Neural cell (in vitro differentiated cells): Measurements from ENCODE around the gene ME2. TPM values are rescaled to one million over a fixed set of nuclear protein-coding genes. Genes with fewer than 3 reads are reported as not detected.
"Not testable (repeated sequence)": the region's sequence is repeated elsewhere in the genome, so short reads cannot be mapped to it uniquely, and the experiment has no call there.

ENCODE experiments used
- H2AFZ ChIP-seq: fragments of 200-600, 300-800 bp; sonication (generic), shearing (Covaris generic); 2 replicates; pipeline ENCODE4 v1.6.0; 2014; ENCODE audit warnings: low read depth, mild to moderate bottlenecking, antibody characterized with exemption, low read length, moderate library complexity
- H3F3A ChIP-seq: fragments of 200-600 bp; shearing (Covaris generic); 2 replicates; pipeline ENCODE4 v1.6.1; 2016; ENCODE audit warnings: mild to moderate bottlenecking, moderate library complexity, mixed read lengths, antibody characterized with exemption, low read length; ENCODE audit not compliant: insufficient read depth, poor library complexity, severe bottlenecking
- H3K27ac ChIP-seq: fragments of 200-600, 300-800 bp; sonication (generic), shearing (Covaris generic); 2 replicates; pipeline ENCODE4 v1.5.1; 2014; ENCODE audit warnings: mild to moderate bottlenecking, low read length, moderate library complexity
- H3K27me3 ChIP-seq: fragments of 300-800, 200-600 bp; sonication (generic), shearing (Covaris generic); 2 replicates; pipeline ENCODE4 v1.6.0; 2014; ENCODE audit warnings: mild to moderate bottlenecking, low read depth, low read length, moderate library complexity; ENCODE audit not compliant: insufficient read depth
- H3K36me3 ChIP-seq: fragments of 300-800, 200-600 bp; sonication (generic), shearing (Covaris generic); 2 replicates; pipeline ENCODE4 v1.5.1; 2014; ENCODE audit warnings: mild to moderate bottlenecking, antibody characterized with exemption, low read length, moderate library complexity; ENCODE audit not compliant: insufficient read depth
- H3K4me2 ChIP-seq: fragments of 300-800, 200-600 bp; sonication (generic), shearing (Covaris generic); 2 replicates; pipeline ENCODE4 v1.6.0; 2014; ENCODE audit warnings: mild to moderate bottlenecking, low read length
- H3K4me3 ChIP-seq: fragments of 300-800, 200-600 bp; sonication (generic), shearing (Covaris generic); 2 replicates; pipeline ENCODE4 v1.5.1; 2014; ENCODE audit warnings: mild to moderate bottlenecking, low read length, moderate library complexity
- H3K79me2 ChIP-seq: fragments of 200-600 bp; shearing (Covaris generic); replicated peaks from 2 replicates; pipeline ENCODE4 v1.6.0; 2014; ENCODE audit warnings: mild to moderate bottlenecking, low read length, moderate library complexity; ENCODE audit not compliant: insufficient read depth
- H3K9ac ChIP-seq: fragments of 300-800, 200-600 bp; sonication (generic), shearing (Covaris generic); 2 replicates; pipeline ENCODE4 v1.6.1; 2016; ENCODE audit warnings: mild to moderate bottlenecking, low read length, mixed read lengths
- H3K9me2 ChIP-seq: fragments of 200-600 bp; shearing (Covaris generic); 2 replicates; pipeline ENCODE4 v1.6.1; 2016; ENCODE audit warnings: mild to moderate bottlenecking, low read length, mixed read lengths; ENCODE audit not compliant: insufficient read depth
- H3K9me3 ChIP-seq: fragments of 200-600, 300-800 bp; sonication (generic), shearing (Covaris generic); 2 replicates; pipeline ENCODE4 v1.6.1; 2016; ENCODE audit warnings: mild to moderate bottlenecking, mixed run types, low read length, moderate library complexity, mixed read lengths
- H4K20me1 ChIP-seq: fragments of 200-600 bp; shearing (Covaris generic); 2 replicates; pipeline ENCODE4 v1.6.1; 2016; ENCODE audit warnings: mild to moderate bottlenecking, mixed run types; ENCODE audit not compliant: insufficient read depth
- polyA plus RNA-seq: library from polyadenylated mRNA; depleted of rRNA; stranded (reverse); fragments of >200 nt; gene quantifications from 2 replicates; pipeline ENCODE4 v1.2.3, GENCODE V29; 2014
- small RNA-seq, 3 experiments: library from RNA; depleted of rRNA; stranded (forward); fragments of <200 nt; gene quantifications; one replicate each; pipeline ENCODE3, GENCODE V24; 2012

The ME2 gene
- polyA plus RNA-seq, 1 donor from 2014 or later, result 76.2 TPM

- not testable (repeated sequence) for H3F3A ChIP-seq, H3K4me3 ChIP-seq, H2AFZ ChIP-seq, H3K79me2 ChIP-seq, H3K27ac ChIP-seq, H3K36me3 ChIP-seq, H3K4me2 ChIP-seq, H3K27me3 ChIP-seq, H4K20me1 ChIP-seq, H3K9me2 ChIP-seq, H3K9ac ChIP-seq, H3K9me3 ChIP-seq
Observed at GRCh38 chr18:51003174-51003573, 124.3 kb downstream of the ME2 start.

Small RNAs within 50 kb of the gene (small RNA-seq; reads per million reads assigned to genes)
- gene RF00019, result 0 to 1.2 (median 0) reads per million in 3 experiments

Other genes starting within 250 kb of the ME2 start
- not detected in 2 replicates for gene MRO, start 59.1 kb upstream of the ME2 start, polyA plus RNA-seq
- gene ELAC1, start 88.9 kb downstream of the ME2 start, polyA plus RNA-seq, result 20.6 and 23.0 TPM in 2 replicates
- 40.2 and 49.8 TPM in 2 replicates for gene SMAD4, start 151.1 kb downstream of the ME2 start, polyA plus RNA-seq